ENCODE measurements around the gene SMIM35.

The SMIM35 gene

DNA sequence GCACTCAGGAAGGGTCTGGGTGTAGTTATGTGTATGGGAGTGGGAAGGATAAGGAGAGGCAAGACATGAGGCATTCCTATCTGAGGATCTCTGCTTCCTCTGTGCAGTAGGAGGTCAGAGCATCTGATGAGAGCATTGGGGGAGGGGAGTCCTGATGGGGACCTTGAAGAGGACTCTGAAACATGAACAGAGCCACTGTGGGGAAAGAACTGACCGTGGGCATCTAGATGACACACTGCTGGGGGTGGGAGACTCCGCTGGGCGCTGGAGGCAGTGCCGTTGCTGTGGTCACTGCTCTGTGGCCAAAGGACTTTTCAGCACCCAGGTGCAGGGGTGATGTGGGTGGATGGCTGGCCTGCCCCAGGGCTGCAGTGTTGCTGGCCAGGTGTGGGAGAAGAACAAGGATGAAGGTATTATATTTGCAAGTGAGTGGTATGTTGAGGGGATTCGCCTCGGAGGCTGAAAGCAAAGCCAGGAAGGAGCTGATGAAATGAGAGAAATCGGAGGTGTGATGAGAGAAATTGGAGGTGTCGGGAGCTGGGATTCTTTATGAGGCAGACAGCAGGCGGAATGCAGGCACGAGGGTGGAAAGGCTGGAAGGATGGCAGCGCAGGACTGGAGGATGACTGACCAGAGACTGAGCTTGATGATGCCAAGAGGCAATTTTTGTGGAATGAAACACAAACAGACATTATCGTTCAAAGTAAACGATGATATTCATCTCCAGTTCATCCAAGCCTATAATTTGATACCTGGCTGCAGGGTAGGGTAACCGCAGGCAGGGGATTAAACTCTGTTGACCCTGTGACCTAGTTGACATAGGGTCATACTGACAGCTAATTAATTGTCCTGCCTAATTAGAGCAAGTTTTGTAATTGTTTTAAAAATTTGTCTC lies 29.3 kb downstream of the SMIM35 start:
- no peak for DNase-seq

DNA sequence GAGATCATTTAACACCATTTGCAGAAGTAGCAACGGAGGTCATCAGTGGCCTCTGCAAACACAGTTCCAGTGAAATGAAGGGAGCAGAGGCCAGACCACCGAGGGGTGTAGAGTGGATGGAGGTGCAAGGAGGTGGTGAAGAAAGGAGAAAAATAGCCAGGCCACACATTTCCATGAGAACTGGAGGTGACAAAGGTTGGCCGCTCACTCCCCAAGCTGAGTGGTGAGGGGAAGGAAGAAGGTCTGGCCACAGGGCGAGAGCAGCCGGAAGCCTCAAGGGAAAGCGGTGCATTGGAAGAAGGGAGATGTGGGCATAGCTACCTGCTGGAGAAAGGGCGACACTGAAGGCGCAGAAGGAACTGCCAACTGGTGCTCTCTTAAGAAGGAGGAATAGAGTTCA lies 30.0 kb downstream of the SMIM35 start:
- no peak for DNase-seq

DNA sequence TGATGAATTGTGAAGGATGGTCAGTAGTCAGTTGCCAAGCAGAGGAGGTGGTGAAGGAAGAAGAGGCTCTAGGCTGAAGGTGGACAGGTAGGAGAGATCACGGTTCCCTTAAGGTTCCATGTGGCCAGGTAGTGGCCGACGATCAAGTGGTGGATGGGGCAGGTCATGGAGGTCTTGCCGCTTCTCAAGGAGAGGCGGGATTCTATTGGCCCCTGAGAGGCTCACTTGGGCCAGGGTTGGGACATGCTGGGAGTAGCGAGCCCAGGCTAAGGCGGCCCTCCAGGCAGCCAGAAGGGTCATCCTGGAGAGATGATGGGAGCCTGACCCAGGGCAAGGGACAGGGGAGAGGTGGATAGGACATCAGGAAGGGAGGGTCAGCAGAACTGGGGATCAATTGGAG lies 30.8 kb downstream of the SMIM35 start:
- DNase-seq, result no peak

DNA sequence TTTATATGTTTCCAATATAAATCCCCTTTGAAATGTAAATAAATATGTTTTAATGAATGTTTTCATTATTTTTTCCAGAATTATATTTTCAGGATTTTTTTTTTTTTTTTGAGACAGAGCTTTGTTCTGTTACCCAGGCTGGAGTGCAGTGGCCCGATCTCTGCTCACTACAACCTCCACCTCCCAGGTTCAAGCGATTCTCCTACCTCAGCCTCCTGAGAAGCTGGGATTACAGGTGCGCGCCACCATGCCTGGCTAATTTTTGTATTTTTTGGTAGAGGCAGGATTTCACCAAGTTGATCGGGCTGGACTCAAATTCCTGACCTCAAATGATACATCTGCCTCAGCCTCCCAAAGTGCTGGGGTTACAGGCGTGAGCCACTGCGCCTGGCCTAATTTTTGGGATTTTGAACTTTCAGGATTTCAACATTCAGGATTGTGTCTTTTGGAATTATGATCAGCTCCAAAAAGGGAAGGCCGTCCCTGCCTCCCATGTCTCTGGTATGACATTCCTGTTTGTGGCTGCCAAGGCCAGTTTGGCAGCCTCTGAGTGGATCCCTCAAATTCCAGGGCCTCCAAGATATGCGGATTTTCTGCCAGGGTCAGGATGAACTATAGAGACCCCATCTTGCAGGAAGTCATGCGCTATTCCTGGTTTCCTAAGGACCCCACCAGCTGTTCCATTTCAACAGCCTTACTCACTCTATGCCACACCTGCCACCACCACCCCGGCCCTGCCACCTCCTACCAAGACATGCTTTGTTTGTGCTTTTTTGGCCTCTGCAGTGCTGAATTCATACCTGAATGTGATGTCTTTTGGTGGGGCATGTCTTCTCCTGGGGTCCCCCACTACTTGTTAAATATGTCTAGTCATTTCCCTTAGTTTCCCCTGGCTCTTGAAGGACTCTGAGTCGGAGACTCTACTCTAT lies 31.8 kb downstream of the SMIM35 start:
- DNase-seq, result peak; percentile 3

DNA sequence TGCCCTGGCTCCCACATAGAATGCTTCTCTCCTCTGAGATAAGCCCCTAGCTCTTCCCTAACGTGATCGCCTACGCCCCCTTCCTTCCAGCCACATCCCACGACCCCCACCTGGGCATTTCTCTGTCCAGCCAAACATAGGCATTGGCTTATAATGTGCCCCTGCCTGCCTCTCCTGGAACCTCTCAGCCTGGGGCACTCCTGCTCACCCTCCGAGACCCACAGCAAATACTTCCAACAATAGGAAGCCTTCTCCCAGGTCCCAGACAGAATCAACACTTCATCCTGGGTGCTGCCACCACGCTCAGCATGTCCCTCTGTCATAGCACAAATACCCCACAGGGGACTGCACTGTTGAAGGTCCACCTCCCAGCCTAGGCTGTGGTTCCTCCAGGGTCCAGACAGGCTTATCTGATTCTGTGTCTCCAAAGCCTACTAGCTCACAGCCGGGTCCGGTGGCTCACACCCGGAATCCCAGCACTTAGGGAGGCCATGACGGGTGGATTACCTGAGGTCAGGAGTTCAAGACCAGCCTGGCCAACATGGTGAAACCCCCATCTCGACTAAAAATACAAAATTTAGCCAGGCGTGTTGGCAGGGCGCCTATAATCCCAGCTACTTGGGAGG lies 34.1 kb downstream of the SMIM35 start:
- no peak for DNase-seq

DNA sequence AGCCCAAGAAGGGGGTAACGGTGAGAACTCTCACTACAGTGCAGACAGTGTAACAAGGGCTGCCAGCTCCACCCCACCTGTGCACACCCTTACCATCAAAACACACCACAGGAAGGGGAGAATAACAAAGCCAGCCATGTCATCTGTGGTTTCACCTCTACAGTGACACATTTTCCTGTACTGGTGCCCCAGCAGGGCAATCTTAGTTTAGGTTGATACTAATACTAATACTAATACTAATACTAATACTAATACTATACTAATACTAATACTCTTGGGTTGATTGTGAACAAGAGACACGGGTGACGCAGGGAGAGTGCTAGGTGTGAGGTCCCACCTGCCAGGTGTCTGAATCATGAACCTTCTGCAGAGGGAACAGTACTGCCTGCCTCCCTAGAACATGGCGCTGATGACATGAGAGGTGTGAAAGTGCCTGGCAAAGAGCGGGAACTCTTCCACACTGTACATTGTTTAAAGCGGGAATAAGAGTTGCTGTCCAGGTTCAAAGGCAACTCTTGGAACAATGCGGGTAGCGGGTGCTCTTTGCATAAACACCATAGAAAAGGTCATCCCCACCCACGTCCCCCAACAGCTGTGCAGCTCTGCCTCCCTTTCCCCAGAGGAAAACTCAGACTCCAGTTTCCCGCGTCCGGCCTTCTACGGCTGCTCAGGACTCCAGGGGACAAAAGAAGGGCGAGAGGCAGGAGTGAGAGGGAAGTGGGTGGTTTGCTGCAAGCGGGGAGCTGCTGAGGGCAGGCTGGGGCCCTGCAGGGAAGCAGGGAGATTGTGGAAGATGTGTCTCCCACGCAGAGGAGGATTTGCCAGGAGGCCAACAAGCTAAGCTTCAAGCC lies 34.9 kb downstream of the SMIM35 start:
- DNase-seq, result no peak

DNA sequence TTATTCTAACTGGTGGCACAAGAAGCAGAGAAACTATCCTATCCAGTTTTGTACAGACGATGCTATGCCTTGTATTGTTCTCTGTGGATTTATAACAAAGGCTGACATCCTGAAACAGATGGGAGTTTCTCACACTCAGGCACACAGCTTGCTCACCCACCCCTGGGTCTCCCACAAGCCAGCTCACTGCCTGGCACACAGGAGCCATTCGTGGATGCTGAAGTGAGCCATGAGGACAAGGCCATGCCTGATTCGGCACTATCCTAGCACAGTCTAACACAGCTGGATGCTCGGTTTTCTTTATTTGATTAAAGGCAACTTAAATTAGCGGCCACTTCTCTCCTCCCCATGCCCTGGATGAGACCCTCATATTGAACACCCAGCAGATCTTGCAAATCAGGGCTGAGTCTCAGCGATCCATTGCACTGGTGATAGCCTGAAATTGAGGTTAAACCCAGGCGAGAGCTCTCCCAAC lies 35.6 kb downstream of the SMIM35 start:
- DNase-seq, result no peak

DNA sequence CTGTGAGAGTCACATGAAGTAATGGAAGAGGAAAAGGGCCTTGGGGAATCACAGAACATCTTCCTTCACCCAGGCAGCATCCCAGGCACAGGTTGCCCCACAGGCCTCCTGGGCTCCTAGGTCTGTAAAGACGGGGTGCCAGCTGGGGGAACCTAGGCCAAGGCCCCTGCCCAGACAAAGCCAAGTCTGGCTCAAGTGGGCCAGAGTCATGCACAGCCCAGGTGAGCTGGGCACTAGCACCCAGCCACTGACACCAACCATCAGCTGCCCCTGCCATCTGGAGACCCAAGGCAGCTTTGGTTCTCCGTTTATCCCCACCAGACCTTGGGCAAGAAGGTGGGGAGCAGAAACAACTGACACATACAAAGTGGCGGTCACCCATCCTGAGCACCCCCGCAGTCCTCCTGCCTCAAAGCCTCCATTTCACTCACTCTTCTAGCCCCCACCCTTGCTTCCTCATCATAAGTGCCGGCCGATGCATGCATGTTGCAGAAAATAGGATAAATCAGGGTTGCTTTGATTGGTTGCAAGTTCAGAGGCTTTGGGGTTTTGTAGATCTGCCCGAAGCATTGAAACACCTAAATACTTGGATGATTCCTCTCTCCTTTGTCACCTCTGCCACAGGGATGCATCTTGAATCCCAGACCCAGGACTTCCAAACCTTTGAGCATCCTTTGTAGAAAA lies 36.4 kb downstream of the SMIM35 start:
- no peak for DNase-seq

DNA sequence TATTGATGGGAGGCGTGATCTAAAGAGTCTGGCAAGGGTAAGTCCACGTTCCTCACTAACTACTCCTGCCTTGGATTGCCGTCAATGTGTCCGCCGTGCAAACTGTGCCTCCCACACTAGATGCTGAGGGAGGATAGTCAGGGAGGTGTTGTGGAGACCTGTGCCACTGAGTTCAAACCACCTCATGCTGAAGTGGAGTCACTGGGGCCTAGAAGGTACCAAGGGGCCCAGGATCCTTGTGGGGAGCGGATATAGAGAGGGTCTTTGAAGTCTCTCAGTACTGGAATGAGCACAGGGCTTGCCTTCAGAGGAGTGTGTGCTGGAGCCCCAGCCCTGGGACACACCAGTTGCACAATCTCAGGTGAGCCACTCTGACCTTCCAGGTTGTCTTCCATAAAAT lies 37.0 kb downstream of the SMIM35 start:
- no peak for DNase-seq

DNA sequence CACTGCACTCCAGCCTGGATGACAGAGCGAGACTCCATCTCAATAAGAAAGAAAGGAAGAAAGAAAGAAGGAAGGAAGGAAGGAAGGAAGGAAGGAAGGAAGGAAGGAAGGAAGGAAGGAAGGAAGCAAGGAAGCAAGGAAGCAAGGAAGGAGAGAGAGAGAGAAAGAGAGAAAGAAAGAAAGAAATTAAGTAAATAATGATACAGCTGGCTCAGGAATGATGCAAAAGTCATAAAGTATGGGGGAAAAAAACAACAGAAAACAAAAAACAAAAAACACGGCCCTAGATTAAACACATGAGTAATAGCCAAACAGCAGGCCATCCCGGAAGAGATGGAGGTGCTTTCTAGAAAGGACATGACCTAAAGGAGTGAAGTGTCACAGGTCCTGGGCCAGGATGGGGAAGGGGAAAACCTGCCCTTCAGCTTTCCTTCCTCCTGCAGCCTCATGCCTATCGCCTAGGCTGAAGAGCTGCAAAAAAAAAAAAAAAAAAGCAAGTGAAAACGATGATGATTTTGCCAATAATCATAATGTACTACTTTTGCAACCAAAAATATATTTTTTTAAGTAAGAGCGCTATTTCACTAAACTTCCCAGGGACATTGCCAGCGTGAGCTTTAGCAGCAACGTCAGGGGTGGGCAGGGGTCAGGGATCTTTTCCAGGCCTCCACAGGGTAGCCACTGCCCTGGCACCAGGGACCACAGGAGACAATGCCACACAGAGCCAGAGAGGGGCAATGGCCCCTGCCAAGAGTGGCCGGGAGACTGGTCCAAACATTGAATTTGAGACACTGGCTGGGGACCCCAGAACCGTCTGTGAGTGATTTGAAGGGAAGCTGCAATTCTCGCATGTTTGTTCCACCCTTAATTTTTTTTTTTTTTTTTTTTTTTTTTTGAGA lies 38.0 kb downstream of the SMIM35 start:
- DNase-seq, result no peak

DNA sequence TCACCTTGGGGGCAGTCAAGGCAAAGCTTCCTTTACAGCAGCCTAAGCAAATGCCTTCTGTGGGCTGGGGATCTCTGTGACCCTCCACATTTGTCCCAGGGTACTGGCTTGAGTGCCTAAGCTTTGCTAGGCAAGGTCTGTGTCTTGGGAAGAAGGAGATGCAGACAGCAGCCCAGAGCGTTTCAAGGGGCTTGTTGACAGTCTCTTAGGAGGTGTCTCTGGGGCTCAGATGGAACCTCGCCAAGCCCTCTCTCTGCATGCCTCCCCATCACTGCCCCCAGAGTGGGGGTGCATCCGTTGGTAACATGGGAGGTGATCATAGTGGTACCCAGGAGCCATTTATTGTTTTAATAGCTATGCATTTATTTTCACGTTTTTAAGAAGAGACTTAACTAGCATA lies 39.0 kb downstream of the SMIM35 start:
- DNase-seq, result no peak

DNA sequence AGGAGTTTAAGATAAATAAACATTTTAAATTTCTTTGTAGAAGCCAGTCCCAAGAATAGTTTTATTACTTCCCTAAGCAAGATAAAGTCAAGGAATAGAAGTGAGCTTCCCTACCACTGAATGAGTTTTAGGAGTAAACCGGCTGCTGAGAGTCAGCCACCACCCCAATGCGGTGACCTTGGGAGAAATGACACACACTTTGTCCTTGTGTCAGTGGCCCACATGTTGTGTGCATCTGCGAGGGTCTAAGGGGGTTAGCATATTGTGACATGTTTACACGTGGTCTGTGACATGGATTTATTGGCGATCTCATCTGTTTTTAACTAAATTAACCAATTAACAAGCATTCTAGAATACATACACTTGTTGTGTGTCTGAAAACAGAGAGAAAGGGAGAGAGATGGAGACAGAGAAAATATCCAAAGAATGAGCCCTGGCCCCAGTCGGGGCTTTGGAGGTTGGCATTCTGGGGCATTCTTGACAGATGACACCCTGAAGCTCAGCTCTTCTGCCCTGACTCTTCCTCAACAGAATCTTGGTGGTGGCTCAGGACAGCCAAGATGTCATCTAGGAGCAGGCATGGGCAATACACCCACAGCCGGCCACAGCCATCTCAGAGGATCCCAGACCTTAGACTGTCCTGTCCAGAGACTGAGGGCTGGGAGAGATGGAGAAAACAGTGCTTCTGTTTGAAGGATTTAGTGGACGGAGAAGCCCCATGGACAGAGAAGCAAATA lies 39.6 kb downstream of the SMIM35 start:
- DNase-seq, result no peak

DNA sequence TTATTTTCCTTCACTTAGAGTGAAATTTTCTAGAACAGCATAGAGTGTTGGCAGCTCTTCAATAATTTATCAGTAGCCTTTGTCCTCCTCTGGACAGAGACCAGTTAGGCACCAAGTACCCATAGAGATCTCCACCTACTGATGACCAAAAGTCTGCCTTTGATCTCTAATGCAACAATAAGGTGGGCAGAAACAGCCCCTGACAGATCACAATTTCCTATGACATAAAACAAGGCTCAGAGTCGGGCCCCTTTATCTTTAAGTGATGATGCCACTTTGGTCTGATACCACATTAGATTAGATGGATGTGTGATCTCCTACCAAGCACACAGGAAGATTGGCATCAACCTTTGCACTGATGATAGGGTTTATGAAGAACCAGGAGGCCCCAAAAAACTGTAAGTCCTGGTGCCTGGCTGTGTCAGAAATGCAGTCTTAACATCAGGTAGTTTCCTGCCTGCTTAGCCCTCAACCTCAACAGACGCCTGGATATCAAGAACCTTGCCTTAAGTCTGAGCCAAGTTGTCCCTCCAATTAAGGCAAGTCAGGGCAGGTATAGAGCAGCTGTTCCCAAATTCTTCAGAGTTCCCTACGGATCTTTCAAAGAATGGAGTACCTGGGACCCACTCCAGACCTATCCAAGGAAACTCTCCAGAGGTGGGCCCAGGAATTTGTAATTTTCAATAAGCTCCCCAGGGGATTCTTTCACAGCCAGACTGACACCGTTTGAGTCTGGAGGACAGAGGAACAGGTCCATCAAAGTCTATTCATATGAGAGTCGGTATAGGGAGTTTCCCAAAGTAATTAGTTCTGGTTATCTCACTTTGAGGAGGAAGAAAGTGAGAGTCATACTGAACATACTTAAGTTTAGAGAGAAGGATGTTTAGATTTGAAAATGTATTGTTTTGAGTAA lies 40.5 kb downstream of the SMIM35 start:
- DNase-seq, result no peak

DNA sequence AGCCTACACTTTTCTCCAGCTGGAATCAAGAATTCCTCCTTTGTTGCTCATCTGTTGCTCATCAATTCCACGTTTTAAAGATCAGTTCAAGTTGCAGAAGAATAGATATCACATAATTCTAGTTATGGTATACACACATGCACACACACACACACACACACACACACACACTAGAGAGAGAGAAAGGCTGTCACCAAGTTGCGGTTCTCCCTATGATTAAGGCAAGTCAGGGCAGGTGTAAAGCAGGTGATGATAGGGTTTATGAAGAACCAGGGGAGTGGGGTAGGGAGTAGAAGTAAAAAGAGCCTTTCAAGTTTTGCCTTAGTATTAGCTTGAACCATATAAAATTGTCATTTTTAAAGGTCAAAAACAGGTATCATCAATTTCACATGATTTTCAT lies 41.6 kb downstream of the SMIM35 start:
- no peak for DNase-seq

DNA sequence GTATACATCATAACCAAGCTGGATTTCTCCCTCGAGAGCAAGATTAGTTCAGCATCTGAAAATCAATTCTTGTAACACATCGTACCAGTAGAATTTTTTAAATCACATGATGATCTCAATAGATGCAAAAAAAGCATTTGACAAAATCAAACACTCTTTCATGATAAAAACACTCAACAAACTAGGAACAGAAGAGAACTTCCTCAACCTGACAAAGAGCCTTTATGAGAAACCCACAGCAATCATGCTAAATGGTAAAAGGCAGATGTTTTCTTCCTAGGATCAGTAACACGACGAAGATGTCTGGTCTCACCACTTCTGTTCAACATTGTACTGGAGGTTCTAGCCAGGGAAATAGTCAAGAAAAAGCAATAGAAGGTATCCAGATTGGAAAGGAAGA lies 44.0 kb downstream of the SMIM35 start:
- DNase-seq, result no peak

DNA sequence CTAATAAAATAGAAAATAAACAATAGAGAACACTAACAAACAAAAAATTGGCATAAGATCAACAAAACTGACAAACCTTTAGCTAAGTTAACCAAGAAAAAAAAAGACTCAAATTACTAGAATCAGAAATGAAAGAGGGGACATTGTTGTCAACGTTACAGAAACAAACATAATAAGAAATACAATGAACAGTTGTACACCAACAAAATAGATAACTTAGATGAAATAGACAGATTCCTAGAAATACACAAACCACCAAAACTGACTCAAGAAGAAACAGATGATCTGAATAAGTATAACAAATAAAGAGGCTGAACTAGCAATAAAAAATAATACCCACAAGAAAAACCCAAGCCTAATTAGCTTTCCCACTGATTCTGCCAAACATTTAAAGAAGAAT lies 44.6 kb downstream of the SMIM35 start:
- DNase-seq, result no peak

DNA sequence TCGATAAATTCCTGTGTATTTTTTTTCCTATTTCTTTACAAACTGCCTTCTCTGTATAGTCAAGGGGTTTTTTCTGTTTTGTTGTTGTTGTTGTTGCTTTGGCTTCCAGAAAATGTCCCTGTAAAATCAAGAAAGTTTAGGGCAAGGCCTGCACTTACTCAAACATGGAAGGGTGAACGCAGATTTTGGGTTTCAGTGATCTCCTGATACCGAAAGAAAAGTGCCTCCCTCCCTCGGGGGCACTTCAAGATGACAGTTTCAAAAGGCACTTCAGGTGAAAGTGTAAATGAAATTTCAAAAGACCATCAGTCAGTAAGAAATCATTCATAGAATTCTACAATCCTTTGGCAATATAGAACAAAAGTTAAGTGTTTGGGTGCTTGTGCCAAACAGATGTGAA lies 53.3 kb downstream of the SMIM35 start:
- DNase-seq, result no peak

DNA sequence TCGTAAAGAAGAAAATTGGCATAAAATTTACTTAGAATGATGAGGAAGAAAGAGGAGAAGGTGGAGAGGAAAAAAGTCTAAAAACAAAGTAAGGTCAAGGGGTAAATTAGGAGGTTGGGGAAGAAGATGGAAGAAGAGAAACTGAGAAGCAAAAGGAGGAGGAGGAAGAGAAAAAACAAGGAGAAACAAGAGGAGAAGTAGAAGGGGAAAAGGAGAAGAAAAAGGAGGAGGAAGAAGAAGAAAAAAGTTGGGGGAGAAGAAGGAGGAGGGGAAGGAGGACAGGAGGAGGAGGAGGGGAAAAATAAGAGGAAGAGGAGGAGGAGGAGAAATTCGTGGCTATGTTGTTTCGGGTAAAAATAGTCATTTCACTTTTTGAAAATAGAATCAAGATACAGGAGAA lies 58.1 kb downstream of the SMIM35 start:
- no peak for DNase-seq

DNA sequence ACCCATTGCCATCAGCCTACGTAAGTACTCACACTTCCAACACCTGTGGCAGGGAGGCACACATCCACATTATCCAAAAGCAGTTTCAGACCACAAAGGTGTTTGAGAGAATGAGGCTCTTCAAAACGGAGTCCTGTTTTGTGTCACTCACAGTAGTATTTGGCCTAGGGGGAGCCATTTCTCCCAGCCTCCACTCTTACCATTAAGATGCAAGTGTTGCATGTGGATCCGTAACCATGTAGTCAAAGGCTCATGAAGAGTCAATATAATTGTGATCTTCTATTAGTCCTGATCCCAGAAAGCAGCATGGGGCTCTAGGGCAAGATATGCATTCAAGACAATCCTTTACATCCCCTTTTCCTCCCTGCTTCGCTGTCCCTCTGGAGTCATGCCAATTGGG lies 59.1 kb downstream of the SMIM35 start:
- no peak for DNase-seq
